HG02763 (cell line): Measurements from ENCODE around the gene OTUB2.

Experiments used
- ATAC-seq: cut with Tn5 transposase; IDR thresholded peaks from one replicate; pipeline ENCODE4 v1.9.1; 2021; ENCODE audit warnings: mild to moderate bottlenecking, moderate library complexity; ENCODE audit not compliant: unreplicated experiment

OTUB2 gene

GRCh38 chr14:94038921-94039629 lies 12.9 kb downstream of the OTUB2 start:
- ATAC-seq, result no peak

- no peak for ATAC-seq
Measured at GRCh38 chr14:94040247-94040646, 14.1 kb downstream of the OTUB2 start.

GRCh38 chr14:94040796-94041195 lies 14.7 kb downstream of the OTUB2 start:
- no peak for ATAC-seq

GRCh38 chr14:94041551-94042346 lies 15.6 kb downstream of the OTUB2 start:
- no peak for ATAC-seq

GRCh38 chr14:94042433-94043091 lies 16.4 kb downstream of the OTUB2 start:
- no peak for ATAC-seq

- no peak for ATAC-seq
Measured at GRCh38 chr14:94043111-94043755, 17.1 kb downstream of the OTUB2 start.

GRCh38 chr14:94043756-94044475 lies 17.8 kb downstream of the OTUB2 start:
- no peak for ATAC-seq

GRCh38 chr14:94044476-94045091 lies 18.4 kb downstream of the OTUB2 start:
- no peak for ATAC-seq

- ATAC-seq, result no peak
Measured at GRCh38 chr14:94045101-94045500, 19.0 kb downstream of the OTUB2 start.

- ATAC-seq, result no peak
Measured at GRCh38 chr14:94045563-94046345, 19.6 kb downstream of the OTUB2 start.

- no peak for ATAC-seq
Measured at GRCh38 chr14:94046696-94047250, 20.6 kb downstream of the OTUB2 start.

- ATAC-seq, result no peak
Measured at GRCh38 chr14:94047581-94047980, 21.4 kb downstream of the OTUB2 start.

- no peak for ATAC-seq
Measured at GRCh38 chr14:94048691-94049624, 22.8 kb downstream of the OTUB2 start.

- no peak for ATAC-seq
Measured at GRCh38 chr14:94049625-94050023, 23.5 kb downstream of the OTUB2 start.

- no peak for ATAC-seq
Measured at GRCh38 chr14:94050231-94050880, 24.2 kb downstream of the OTUB2 start.

GRCh38 chr14:94051115-94051514 lies 25.0 kb downstream of the OTUB2 start:
- ATAC-seq, result no peak

- ATAC-seq, result no peak
Measured at GRCh38 chr14:94051779-94052178, 25.6 kb downstream of the OTUB2 start.

- no peak for ATAC-seq
Measured at GRCh38 chr14:94052199-94052598, 26.1 kb downstream of the OTUB2 start.
